ENCODE data around the gene RFTN2. TPM values are rescaled to one million over a fixed set of nuclear protein-coding genes. Genes with fewer than 3 reads are reported as not detected.
"Not testable (repeated sequence)": the region's sequence is repeated elsewhere in the genome, so short reads cannot be mapped to it uniquely, and the experiment has no call there.

Gene RFTN2
- total and polyA plus RNA-seq, 2 experiments from 2014 or later: 0.42 to 2.1 TPM

DNA sequence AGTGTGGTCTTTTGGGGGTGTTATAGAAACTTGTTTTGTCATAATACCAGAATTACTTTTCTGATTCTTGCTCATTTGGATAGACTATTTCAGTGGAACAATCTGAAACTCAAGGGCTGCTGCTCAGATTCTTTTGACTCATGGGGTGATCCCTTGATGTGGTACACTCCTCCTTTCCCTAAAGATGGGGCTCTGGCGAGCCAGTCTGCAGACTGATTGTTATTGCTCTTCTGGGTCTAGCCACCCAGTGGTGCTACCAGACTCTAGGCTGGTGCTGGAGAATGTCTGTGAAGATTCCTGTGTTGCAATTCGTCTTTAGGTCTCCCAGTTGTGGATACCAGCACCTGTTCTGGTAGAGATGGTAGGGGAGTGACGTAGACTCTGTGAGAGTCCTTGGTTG, 25.6 kb upstream of the RFTN2 start (continued):
- TF ChIP-seq, protein P1, sequence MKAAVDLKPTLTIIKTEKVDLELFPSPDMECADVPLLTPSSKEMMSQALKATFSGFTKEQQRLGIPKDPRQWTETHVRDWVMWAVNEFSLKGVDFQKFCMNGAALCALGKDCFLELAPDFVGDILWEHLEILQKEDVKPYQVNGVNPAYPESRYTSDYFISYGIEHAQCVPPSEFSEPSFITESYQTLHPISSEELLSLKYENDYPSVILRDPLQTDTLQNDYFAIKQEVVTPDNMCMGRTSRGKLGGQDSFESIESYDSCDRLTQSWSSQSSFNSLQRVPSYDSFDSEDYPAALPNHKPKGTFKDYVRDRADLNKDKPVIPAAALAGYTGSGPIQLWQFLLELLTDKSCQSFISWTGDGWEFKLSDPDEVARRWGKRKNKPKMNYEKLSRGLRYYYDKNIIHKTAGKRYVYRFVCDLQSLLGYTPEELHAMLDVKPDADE (IDR thresholded peaks at IDR 0.05): no peak
- TF ChIP-seq, protein P2, sequence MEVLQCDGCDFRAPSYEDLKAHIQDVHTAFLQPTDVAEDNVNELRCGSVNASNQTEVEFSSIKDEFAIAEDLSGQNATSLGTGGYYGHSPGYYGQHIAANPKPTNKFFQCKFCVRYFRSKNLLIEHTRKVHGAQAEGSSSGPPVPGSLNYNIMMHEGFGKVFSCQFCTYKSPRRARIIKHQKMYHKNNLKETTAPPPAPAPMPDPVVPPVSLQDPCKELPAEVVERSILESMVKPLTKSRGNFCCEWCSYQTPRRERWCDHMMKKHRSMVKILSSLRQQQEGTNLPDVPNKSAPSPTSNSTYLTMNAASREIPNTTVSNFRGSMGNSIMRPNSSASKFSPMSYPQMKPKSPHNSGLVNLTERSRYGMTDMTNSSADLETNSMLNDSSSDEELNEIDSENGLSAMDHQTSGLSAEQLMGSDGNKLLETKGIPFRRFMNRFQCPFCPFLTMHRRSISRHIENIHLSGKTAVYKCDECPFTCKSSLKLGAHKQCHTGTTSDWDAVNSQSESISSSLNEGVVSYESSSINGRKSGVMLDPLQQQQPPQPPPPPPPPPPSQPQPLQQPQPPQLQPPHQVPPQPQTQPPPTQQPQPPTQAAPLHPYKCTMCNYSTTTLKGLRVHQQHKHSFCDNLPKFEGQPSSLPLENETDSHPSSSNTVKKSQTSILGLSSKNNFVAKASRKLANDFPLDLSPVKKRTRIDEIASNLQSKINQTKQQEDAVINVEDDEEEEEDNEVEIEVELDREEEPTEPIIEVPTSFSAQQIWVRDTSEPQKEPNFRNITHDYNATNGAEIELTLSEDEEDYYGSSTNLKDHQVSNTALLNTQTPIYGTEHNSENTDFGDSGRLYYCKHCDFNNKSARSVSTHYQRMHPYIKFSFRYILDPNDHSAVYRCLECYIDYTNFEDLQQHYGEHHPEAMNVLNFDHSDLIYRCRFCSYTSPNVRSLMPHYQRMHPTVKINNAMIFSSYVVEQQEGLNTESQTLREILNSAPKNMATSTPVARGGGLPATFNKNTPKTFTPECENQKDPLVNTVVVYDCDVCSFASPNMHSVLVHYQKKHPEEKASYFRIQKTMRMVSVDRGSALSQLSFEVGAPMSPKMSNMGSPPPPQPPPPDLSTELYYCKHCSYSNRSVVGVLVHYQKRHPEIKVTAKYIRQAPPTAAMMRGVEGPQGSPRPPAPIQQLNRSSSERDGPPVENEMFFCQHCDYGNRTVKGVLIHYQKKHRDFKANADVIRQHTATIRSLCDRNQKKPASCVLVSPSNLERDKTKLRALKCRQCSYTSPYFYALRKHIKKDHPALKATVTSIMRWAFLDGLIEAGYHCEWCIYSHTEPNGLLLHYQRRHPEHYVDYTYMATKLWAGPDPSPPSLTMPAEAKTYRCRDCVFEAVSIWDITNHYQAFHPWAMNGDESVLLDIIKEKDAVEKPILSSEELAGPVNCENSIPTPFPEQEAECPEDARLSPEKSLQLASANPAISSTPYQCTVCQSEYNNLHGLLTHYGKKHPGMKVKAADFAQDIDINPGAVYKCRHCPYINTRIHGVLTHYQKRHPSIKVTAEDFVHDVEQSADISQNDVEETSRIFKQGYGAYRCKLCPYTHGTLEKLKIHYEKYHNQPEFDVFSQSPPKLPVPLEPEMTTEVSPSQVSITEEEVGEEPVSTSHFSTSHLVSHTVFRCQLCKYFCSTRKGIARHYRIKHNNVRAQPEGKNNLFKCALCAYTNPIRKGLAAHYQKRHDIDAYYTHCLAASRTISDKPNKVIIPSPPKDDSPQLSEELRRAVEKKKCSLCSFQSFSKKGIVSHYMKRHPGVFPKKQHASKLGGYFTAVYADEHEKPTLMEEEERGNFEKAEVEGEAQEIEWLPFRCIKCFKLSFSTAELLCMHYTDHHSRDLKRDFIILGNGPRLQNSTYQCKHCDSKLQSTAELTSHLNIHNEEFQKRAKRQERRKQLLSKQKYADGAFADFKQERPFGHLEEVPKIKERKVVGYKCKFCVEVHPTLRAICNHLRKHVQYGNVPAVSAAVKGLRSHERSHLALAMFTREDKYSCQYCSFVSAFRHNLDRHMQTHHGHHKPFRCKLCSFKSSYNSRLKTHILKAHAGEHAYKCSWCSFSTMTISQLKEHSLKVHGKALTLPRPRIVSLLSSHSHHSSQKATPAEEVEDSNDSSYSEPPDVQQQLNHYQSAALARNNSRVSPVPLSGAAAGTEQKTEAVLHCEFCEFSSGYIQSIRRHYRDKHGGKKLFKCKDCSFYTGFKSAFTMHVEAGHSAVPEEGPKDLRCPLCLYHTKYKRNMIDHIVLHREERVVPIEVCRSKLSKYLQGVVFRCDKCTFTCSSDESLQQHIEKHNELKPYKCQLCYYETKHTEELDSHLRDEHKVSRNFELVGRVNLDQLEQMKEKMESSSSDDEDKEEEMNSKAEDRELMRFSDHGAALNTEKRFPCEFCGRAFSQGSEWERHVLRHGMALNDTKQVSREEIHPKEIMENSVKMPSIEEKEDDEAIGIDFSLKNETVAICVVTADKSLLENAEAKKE (CRISPR knock-in tag; IDR thresholded peaks at IDR 0.05): no peak
- no peak for TF ChIP-seq ZNF114 (CRISPR knock-in tag; IDR thresholded peaks at IDR 0.05)
- TF ChIP-seq EZH2phosphoT487 (IDR thresholded peaks at IDR 0.05; ENCODE audit: unreplicated experiment): no peak

- H3K27ac ChIP-seq (ENCODE audit: low read depth); H3K79me2 ChIP-seq (replicated peaks; ENCODE audit: insufficient read depth); H4K20me1 ChIP-seq (replicated peaks; ENCODE audit: insufficient read depth); H3K4me3 ChIP-seq; H3K36me3 ChIP-seq (ENCODE audit: insufficient read depth); H3K4me3 Mint-ChIP-seq; H3K27me3 Mint-ChIP-seq (ENCODE audit: insufficient read depth, low read depth, poor library complexity); H3K9me2 ChIP-seq (ENCODE audit: insufficient read depth); H3K27me3 ChIP-seq (ENCODE audit: insufficient read depth); H3K4me2 ChIP-seq; H3F3A ChIP-seq (replicated peaks; ENCODE audit: low read depth); DNase-seq (ENCODE audit: low spot score); ATAC-seq; H2AFZ ChIP-seq; H3K4me1 Mint-ChIP-seq; H3K4me1 ChIP-seq (ENCODE audit: insufficient read depth): not testable (repeated sequence)
- peak overlapping the region; percentile 26; the same call in 1 of the 2 replicates for H3K27ac Mint-ChIP-seq
- peaks cover 27% of the 10 kb centered on the region for H3K36me3 Mint-ChIP-seq (ENCODE audit: low read depth)
- peaks cover 26% of the 10 kb centered on the region for H3K9me3 Mint-ChIP-seq
Measured at GRCh38 chr2:197699724-197700123, 24.3 kb upstream of the RFTN2 start.

DNA sequence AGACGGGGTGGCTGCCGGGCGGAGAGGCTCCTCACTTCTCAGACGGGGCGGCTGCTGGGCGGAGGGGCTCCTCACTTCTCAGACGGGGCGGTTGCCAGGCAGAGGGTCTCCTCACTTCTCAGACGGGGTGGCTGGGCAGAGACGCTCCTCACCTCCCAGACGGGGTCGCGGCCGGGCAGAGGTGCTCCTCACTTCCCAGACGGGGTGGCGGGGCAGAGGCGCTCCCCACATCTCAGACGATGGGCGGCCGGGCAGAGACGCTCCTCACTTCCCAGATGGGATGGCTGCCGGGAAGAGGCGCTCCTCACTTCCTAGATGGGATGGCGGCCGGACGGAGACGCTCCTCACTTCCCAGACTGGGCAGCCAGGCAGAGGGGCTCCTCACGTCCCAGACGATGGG, 21.2 kb upstream of the RFTN2 start:
- H3K4me1 ChIP-seq (ENCODE audit: insufficient read depth); H3K36me3 ChIP-seq (ENCODE audit: insufficient read depth); H3F3A ChIP-seq (replicated peaks; ENCODE audit: low read depth); ATAC-seq; H3K4me1 Mint-ChIP-seq; H4K20me1 ChIP-seq (replicated peaks; ENCODE audit: insufficient read depth); H3K27ac Mint-ChIP-seq; H3K27ac ChIP-seq (ENCODE audit: low read depth); H2AFZ ChIP-seq; H3K27me3 Mint-ChIP-seq (ENCODE audit: insufficient read depth, low read depth, poor library complexity); H3K4me3 Mint-ChIP-seq; H3K9me2 ChIP-seq (ENCODE audit: insufficient read depth); DNase-seq (ENCODE audit: low spot score); H3K4me2 ChIP-seq; H3K4me3 ChIP-seq; H3K27me3 ChIP-seq (ENCODE audit: insufficient read depth): not testable (repeated sequence)
- peaks cover 15% of the 10 kb centered on the region; the same call in 1 of the 2 replicates for H3K79me2 ChIP-seq (replicated peaks; ENCODE audit: insufficient read depth)
- H3K9me3 Mint-ChIP-seq: peaks cover 40% of the 10 kb centered on the region
- H3K36me3 Mint-ChIP-seq (ENCODE audit: low read depth): peaks cover 37% of the 10 kb centered on the region

- not testable (repeated sequence) for H3F3A ChIP-seq (replicated peaks; ENCODE audit: low read depth); H3K4me3 ChIP-seq; H3K27ac Mint-ChIP-seq; ATAC-seq; H3K4me1 ChIP-seq (ENCODE audit: insufficient read depth); H3K4me2 ChIP-seq; H3K4me1 Mint-ChIP-seq; H3K27ac ChIP-seq (ENCODE audit: low read depth); H2AFZ ChIP-seq; H3K27me3 ChIP-seq (ENCODE audit: insufficient read depth); H3K4me3 Mint-ChIP-seq; H3K36me3 ChIP-seq (ENCODE audit: insufficient read depth); H3K27me3 Mint-ChIP-seq (ENCODE audit: insufficient read depth, low read depth, poor library complexity); DNase-seq (ENCODE audit: low spot score); H4K20me1 ChIP-seq (replicated peaks; ENCODE audit: insufficient read depth); H3K9me2 ChIP-seq (ENCODE audit: insufficient read depth)
- Mint-ChIP-seq H3K9me3 (peaks cover 40% of the 10 kb centered on the region), H3K36me3 (ENCODE audit: low read depth) (peaks cover 37% of the 10 kb centered on the region)
- peaks cover 15% of the 10 kb centered on the region; the same call in 1 of the 2 replicates for H3K79me2 ChIP-seq (replicated peaks; ENCODE audit: insufficient read depth)
Measured at GRCh38 chr2:197695971-197696370, 20.6 kb upstream of the RFTN2 start.

Data from GM23338 (cell line).